ENCODE results near the gene CNPY1. TPM values are rescaled to one million over a fixed set of nuclear protein-coding genes. Genes with fewer than 3 reads are reported as not detected.

The CNPY1 gene
- total RNA-seq, 1 experiment from 2014 or later, result 1.5 TPM

DNA sequence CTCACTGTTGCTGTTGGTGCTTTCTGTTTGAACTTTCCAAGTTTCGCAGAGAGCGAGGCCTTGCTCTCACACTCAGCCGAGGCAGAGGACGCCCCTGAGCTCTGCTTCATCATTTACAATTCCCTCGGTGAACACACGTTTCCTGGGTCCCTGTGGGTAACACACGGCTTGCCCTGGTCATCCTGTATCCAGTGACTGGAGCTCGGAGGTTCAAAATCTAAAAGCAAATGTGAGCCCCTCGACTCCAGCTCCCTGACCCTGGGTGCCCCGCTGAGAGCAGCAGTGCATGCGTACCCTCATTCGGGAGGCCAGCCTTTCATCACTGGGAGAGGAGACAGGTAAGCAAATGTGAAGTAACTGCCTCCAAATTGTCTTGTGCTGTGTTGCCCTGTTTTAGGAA is 5.8 kb downstream of the CNPY1 start:
- DNase-seq, result no peak
- Histone ChIP-seq H3K27me3 (ENCODE audit: control insufficient read depth, insufficient read depth, low read length) (peaks cover 7% of the 10 kb centered on the region), H3K36me3 (replicated peaks; ENCODE audit: control insufficient read depth, insufficient read depth, low read length) (no peaks in the 10 kb centered on the region), H3K4me3 (ENCODE audit: insufficient read depth, low read depth, low read length) (no peak overlapping the region)

DNA sequence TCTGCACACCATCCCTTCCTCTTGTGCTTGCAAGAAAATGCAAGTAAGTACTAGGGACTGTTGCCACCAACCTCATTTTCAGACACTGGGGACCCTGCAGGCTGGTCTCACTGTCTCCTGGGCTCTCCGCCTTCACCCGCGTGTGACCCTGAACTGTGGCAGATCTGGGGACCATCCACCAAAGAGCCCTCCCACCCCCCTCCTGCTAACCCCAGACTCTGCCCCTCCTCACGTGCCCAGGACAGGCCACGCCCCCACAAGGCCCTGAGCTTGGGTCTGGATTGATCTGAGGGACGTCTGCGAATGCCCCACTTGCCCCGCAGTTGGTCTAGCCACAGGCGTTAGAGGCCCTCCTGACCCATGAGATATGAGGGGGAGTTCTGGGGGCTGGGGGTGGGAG is 8.1 kb downstream of the CNPY1 start:
- DNase-seq, result peak; percentile 86
- H3K4me3 ChIP-seq (ENCODE audit: insufficient read depth, low read depth, low read length), result no peak overlapping the region
- H3K36me3 ChIP-seq (replicated peaks; ENCODE audit: control insufficient read depth, insufficient read depth, low read length), result no peaks in the 10 kb centered on the region
- H3K27me3 ChIP-seq (ENCODE audit: control insufficient read depth, insufficient read depth, low read length), result peaks cover 29% of the 10 kb centered on the region

DNA sequence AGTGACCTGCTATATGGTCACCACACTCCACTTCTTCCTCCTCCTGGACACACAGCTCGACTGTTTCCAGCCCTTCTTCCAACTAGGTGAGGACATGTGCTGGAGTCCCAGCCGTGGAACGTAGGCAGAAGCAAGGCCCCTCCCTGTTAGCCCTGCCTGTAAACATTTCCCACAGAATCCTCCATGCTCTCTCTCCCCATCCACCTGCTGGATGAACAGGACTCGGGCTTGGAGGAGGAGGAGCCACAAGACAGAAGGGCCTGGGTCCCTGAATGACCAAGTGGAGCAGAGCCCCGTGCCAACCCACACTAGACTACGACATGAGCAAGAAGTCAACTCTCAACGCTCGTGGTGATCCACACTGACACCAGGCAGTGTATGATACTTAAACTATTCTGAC is 9.9 kb downstream of the CNPY1 start:
- Histone ChIP-seq H3K4me3 (ENCODE audit: insufficient read depth, low read depth, low read length) (no peak overlapping the region), H3K27me3 (ENCODE audit: control insufficient read depth, insufficient read depth, low read length) (peaks cover 47% of the 10 kb centered on the region), H3K36me3 (replicated peaks; ENCODE audit: control insufficient read depth, insufficient read depth, low read length) (no peaks in the 10 kb centered on the region)
- DNase-seq, result no peak

DNA sequence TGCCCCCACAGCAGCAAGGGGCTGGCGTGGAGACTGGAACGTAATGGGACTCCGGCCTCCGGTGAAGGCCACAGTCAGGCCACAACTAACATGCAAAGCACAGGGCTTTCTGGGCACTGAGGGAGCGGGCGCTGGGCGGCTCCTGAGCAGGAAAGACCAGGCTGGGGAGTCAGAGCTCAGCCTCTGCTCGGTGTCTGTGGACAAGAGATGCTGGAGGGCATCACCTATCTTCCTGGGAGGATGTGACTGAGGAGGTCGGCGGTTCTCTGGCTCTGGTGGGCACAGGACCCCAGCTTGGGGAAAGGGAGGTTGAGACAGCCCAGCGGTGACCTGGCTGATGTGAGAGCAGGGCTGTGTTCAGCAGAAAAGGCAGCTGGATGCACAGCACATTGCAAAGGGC is 11.7 kb downstream of the CNPY1 start:
- Histone ChIP-seq H3K27me3 (ENCODE audit: control insufficient read depth, insufficient read depth, low read length) (peaks cover 58% of the 10 kb centered on the region), H3K4me3 (ENCODE audit: insufficient read depth, low read depth, low read length) (no peak overlapping the region), H3K36me3 (replicated peaks; ENCODE audit: control insufficient read depth, insufficient read depth, low read length) (no peaks in the 10 kb centered on the region)
- DNase-seq, result no peak

DNA sequence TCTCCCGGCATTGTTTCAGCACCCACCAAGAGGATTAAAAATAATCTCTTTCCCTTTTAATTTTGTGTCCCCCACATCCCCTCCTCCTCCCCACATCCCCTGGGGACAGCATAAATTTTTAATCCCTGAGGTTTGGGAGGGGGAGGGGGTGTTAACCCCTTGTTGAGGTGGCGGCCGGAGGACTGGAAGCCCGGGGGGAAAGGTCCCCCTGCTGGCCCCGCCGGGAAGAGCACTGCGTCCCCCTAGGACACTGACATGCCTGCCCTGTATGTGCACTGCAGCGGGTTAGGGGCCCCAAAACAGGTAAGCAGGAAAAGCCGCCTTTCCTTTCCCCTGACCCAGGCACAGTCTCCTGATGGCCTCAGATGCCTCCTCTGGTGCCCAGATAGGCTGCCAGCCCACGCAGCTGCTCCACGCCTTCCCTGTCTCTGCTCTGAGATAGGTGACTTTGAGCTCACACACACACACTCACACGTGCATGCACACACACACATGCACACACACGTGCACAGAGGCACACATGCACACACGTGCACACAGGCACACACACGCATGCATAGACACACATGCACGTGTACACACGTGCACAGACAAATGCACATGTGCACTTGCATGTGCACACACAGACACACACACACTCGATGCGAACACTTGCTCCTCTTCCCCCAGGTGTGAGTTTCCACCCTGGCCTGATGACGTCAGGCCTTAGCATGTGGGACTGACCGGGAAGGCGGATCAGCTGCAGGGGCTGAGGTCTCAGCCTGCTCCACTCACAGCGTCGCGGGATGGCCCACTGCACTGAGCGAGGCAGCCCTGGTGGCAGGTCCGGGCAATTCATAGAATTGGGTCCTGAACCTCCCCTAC is 12.3 kb downstream of the CNPY1 start:
- DNase-seq, result peak; percentile 98
- H3K27me3 ChIP-seq (ENCODE audit: control insufficient read depth, insufficient read depth, low read length), result peaks cover 58% of the 10 kb centered on the region
- no peaks in the 10 kb centered on the region for H3K36me3 ChIP-seq (replicated peaks; ENCODE audit: control insufficient read depth, insufficient read depth, low read length)
- H3K4me3 ChIP-seq (ENCODE audit: insufficient read depth, low read depth, low read length), result peak overlapping the region; percentile 29; the same call in 1 of the 2 replicates

DNA sequence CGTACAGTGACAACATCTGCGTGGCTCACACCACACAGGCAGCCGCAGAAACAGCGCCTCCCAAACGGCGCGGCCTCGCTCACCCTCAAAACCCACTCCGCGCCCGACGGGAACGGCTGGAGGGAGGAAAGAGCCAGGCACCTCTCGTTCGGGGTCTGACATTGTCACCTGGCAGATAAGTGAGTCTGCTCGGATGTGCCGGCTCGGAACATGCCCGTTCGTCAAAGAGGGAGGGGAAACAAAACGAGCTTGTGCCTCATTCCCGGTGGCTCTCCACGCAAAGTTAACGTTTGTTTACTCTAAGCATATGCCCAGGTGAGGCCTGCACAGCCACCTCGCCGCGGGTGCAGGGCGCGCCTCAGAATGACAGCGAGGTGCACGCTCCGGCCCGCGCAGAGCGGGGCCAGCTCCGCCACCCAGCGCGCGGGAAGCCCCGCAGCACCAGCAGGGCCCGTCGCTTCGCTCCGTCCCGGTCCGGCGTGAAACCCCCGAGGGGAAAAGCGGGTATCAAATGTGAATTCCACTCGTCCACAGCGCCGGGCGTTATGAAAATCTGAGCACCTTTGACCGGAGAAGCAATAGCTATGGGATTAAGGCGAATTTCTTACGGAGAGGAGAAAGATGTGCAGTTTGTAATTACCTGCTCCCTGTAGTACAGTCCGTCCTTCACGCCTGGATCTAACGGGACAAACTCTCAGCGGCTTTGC is 13.1 kb downstream of the CNPY1 start:
- peaks cover 59% of the 10 kb centered on the region for H3K27me3 ChIP-seq (ENCODE audit: control insufficient read depth, insufficient read depth, low read length)
- peak overlapping the region; percentile 29 for H3K4me3 ChIP-seq (ENCODE audit: insufficient read depth, low read depth, low read length)
- DNase-seq, result peak; percentile 82

DNA sequence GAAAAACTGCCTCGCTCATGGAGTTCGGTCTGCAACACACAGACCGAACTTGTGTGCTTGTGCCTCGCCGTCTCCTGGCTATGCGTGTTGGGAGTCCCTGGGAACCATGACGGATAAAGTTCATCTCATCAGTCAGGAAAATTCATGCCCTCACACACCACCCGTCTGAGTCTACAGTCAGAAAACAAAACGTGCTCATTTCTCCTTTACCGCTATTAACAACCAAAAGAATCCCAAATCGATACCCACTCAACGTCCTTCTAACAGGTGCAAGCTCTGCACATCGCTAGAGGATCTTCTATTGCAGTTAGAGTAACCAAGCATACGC is 13.6 kb downstream of the CNPY1 start:
- DNase-seq, result no peak
- no peaks in the 10 kb centered on the region for H3K36me3 ChIP-seq (replicated peaks; ENCODE audit: control insufficient read depth, insufficient read depth, low read length)
- H3K27me3 ChIP-seq (ENCODE audit: control insufficient read depth, insufficient read depth, low read length), result peaks cover 60% of the 10 kb centered on the region
- no peak overlapping the region for H3K4me3 ChIP-seq (ENCODE audit: insufficient read depth, low read depth, low read length)

More for the DNA sequence above, 13.1 kb downstream of the CNPY1 start:
- H3K36me3 ChIP-seq (replicated peaks; ENCODE audit: control insufficient read depth, insufficient read depth, low read length), result no peaks in the 10 kb centered on the region

DNA sequence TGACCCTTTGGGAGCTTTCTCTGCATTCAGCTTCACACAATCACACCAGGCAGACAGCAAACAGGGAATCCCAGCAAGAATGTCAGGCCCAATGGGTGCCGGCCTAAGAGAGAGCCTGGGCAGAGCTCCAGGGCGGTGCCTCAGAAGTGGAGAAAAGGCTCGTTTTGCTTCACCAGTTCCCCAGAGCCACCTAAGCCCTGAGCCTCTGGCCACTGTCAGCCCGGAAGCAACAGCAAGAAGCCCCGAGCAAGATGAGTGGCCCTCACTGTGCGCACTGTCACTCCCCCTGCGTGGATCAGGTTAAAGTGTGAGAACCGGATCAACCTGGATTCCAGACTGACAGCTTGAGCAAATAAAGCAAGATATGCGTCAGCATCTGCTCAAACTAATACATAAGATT is 14.7 kb downstream of the CNPY1 start:
- peak; percentile 71 for DNase-seq
- H3K36me3 ChIP-seq (replicated peaks; ENCODE audit: control insufficient read depth, insufficient read depth, low read length), result no peaks in the 10 kb centered on the region
- H3K27me3 ChIP-seq (ENCODE audit: control insufficient read depth, insufficient read depth, low read length), result peaks cover 60% of the 10 kb centered on the region
- H3K4me3 ChIP-seq (ENCODE audit: insufficient read depth, low read depth, low read length), result no peak overlapping the region

DNA sequence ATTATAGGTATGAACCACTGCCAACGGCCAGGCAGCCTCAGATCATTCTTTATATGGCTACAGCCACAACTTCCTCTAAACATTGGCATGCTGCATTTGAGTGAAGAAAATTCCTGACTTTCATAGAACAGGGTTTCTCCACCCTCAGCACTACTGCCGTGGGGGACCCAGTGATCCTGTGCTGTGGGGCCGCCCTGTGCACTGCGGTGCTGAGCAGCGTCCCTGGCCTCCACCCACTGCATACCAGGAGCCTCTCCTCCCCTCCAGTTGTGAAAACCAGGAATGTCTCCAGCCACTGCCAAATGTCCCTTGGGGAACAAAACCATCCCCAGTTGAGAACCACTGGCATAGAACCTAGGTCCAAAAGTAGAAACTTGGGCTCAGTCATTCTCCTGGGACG is 15.8 kb downstream of the CNPY1 start:
- DNase-seq, result no peak
- H3K4me3 ChIP-seq (ENCODE audit: insufficient read depth, low read depth, low read length), result no peak overlapping the region
- H3K27me3 ChIP-seq (ENCODE audit: control insufficient read depth, insufficient read depth, low read length), result peaks cover 53% of the 10 kb centered on the region
- no peaks in the 10 kb centered on the region for H3K36me3 ChIP-seq (replicated peaks; ENCODE audit: control insufficient read depth, insufficient read depth, low read length)

DNA sequence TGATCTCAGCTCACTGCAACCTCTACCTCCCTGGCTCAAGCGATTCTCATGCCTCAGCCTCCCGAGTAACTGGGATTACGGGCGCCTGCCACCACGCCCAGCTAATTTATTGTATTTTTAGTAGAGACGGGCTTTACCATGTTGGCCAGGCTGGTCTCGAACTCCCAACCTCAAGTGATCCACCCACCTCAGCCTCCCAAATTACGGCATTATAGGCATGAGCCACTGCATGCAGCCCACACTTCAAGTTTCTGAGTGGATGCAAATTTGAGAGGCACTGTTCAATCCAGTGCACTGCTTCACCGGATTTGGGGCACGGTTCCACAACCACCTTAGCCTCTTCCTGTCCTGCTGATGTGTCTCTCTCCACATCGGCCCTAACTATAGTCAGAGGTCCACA is 16.5 kb downstream of the CNPY1 start:
- Histone ChIP-seq H3K27me3 (ENCODE audit: control insufficient read depth, insufficient read depth, low read length) (peaks cover 46% of the 10 kb centered on the region), H3K36me3 (replicated peaks; ENCODE audit: control insufficient read depth, insufficient read depth, low read length) (no peaks in the 10 kb centered on the region), H3K4me3 (ENCODE audit: insufficient read depth, low read depth, low read length) (no peak overlapping the region)
- peak; percentile 14 for DNase-seq

DNA sequence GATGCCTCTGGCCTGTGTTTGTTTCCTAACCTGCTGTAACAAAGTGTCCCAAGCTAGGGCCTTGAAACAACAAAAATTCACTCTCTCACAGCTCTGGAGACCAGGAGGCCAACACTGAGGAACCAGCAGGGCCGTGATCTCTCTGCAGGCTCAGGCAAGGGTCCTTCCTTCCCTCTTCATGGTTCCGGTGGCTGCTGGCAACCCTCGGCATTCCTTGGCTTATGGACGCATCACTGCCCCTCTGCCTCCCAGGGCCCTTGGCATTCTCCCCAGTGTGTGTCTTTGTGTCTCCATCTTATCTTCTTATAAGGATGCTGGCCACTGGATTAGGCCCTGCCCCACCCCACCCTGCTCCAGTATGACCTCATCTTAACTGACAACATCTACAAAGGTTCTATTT is 17.0 kb downstream of the CNPY1 start:
- peak; percentile 12 for DNase-seq
- H3K27me3 ChIP-seq (ENCODE audit: control insufficient read depth, insufficient read depth, low read length), result peaks cover 41% of the 10 kb centered on the region
- H3K36me3 ChIP-seq (replicated peaks; ENCODE audit: control insufficient read depth, insufficient read depth, low read length), result no peaks in the 10 kb centered on the region
- no peak overlapping the region for H3K4me3 ChIP-seq (ENCODE audit: insufficient read depth, low read depth, low read length)

DNA sequence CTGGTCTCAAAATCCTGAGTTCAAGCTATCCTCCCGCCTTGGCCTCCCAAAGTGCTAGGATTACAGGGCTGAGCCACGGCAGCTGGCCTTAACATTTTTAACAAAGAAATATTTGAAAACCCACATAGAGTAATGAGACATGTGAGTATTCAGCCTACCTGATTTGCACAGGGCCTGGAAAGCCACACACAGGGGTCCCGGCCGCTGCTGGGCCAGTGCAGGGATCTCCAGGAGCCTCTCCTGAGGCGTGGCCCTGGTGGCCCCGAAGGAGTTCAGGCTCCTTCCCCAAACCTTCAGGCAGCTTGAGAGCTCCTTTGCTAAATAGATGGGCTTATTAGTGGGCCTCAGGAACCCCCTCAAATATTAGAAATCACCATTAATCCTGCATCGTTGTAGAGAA is 18.7 kb downstream of the CNPY1 start:
- Histone ChIP-seq H3K36me3 (replicated peaks; ENCODE audit: control insufficient read depth, insufficient read depth, low read length) (no peaks in the 10 kb centered on the region), H3K4me3 (ENCODE audit: insufficient read depth, low read depth, low read length) (no peak overlapping the region), H3K27me3 (ENCODE audit: control insufficient read depth, insufficient read depth, low read length) (peaks cover 25% of the 10 kb centered on the region)
- DNase-seq, result no peak

DNA sequence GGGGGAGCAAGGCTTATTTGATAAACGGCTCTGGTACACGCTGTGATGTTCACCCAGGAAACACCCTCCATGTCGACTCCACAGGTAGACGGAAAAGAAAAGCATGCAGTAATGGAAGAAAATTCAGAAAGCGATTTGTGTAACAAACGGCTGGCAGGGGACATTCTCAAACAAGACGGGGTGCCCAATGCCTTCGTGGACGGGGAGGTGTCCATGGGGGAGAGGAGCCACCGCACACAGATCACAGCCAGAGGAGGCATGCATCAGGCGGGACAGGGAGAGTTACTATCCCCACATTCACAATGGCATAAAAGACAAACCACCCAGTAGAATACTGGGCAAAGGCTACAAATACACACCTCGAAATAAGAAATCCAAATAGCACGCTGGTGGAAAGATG is 20.1 kb downstream of the CNPY1 start:
- Histone ChIP-seq H3K27me3 (ENCODE audit: control insufficient read depth, insufficient read depth, low read length) (peaks cover 11% of the 10 kb centered on the region), H3K36me3 (replicated peaks; ENCODE audit: control insufficient read depth, insufficient read depth, low read length) (no peaks in the 10 kb centered on the region), H3K4me3 (ENCODE audit: insufficient read depth, low read depth, low read length) (no peak overlapping the region)
- peak; percentile 26 for DNase-seq

DNA sequence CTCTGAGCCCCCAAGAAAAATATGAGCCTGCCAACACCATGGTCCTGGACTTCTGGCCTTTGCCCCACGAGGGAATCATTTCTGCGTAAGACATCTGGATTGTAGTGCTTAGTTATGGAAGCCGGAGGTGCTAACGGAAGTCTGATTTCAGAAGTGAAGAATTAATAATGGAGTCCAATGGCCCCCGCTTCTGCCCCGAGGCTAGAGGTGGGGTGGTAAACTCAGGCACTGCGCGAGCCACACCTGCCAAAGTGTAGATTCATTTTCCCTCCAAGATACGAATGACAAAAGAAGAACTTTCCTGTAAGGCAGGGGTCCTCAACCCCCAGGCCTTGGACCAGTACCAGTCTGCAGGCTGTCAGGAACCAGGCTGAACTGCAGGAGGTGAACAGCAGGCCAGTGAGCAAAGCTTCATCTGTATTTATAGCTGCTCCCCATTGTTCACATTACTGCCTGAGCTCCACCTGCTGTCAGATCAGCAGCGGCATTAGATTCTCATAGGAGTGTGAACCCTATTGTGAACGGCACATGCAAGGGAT is 22.3 kb downstream of the CNPY1 start:
- DNase-seq, result no peak
- peaks cover 2% of the 10 kb centered on the region for H3K27me3 ChIP-seq (ENCODE audit: control insufficient read depth, insufficient read depth, low read length)
- no peak overlapping the region for H3K4me3 ChIP-seq (ENCODE audit: insufficient read depth, low read depth, low read length)
- no peaks in the 10 kb centered on the region for H3K36me3 ChIP-seq (replicated peaks; ENCODE audit: control insufficient read depth, insufficient read depth, low read length)

DNA sequence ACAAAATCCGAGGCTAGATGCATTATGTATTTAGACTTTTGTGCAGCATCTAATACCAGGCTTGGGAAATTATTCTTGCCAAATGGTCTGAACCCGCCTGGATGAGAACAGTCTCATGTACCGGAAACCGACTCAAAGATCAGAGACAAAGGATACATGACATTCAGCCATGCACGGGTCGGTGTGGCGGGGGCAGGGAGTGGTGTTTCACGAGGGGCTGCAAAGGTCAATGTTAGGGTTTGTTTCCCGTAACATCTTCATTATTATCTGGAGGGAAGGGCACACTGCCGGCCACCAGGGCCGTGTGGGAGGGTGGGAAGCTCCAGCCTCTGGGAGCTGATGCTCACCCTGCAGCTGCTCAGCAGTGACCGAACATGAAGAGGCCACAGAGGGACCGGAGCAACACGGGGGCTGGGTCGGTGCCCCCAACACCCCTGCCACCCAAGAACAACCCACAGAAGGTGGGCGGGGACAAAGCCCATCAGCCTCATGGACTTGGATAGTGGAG is 23.1 kb downstream of the CNPY1 start:
- Histone ChIP-seq H3K27me3 (ENCODE audit: control insufficient read depth, insufficient read depth, low read length) (peaks cover 7% of the 10 kb centered on the region), H3K36me3 (replicated peaks; ENCODE audit: control insufficient read depth, insufficient read depth, low read length) (no peaks in the 10 kb centered on the region), H3K4me3 (ENCODE audit: insufficient read depth, low read depth, low read length) (no peak overlapping the region)
- DNase-seq, result no peak
